Neural crest cell (in vitro differentiated cells): ENCODE results near the gene TSHR. TPM values are rescaled to one million over a fixed set of nuclear protein-coding genes. Genes with fewer than 3 reads are reported as not detected.
"Not testable (repeated sequence)": the region's sequence is repeated elsewhere in the genome, so short reads cannot be mapped to it uniquely, and the experiment has no call there.

Experiments
- DNase-seq: peaks from one replicate; pipeline ENCODE4 v3.0.0; 2021; ENCODE audit warnings: low read depth, mixed read lengths, low spot score
- H3K27ac Mint-ChIP-seq: one replicate; pipeline ENCODE4 v1.8.0; 2021; ENCODE audit warnings: mild to moderate bottlenecking, mixed read lengths; ENCODE audit not compliant: unreplicated experiment
- H3K27me3 Mint-ChIP-seq: 2 replicates; pipeline ENCODE4 v1.8.0; 2021; ENCODE audit warnings: low read depth, mild to moderate bottlenecking, mixed read lengths
- H3K36me3 Mint-ChIP-seq: 2 replicates; pipeline ENCODE4 v1.8.0; 2021; ENCODE audit warnings: low read depth, mild to moderate bottlenecking, mixed read lengths
- H3K4me1 Mint-ChIP-seq: 2 replicates; pipeline ENCODE4 v1.8.0; 2021; ENCODE audit warnings: mixed read lengths
- H3K4me3 Mint-ChIP-seq: one replicate; pipeline ENCODE4 v1.8.0; 2021; ENCODE audit warnings: mild to moderate bottlenecking, mixed read lengths
- H3K9me3 Mint-ChIP-seq: 2 replicates; pipeline ENCODE4 v1.8.0; 2021; ENCODE audit warnings: mixed read lengths
- long read RNA-seq: library from polyadenylated mRNA; unstranded; transcript quantifications from one replicate; pipeline ENCODE4 v2.0.0, GENCODE V29; 2020
- total RNA-seq: library from RNA; stranded (reverse); gene quantifications from 2 replicates; pipeline ENCODE4 v1.2.1, GENCODE V29; 2021
- TF ChIP-seq, protein P1 (sequence below): fragments of 200-600 bp; sonication (generic); conservative IDR thresholded peaks from 2 replicates; pipeline ENCODE4 v1.5.0; 2021; ENCODE audit warnings: antibody characterized with exemption, mild to moderate bottlenecking

Gene TSHR
- not detected in 2 replicates for total RNA-seq
- long read RNA-seq, partial matches to known transcripts = 0 of 1 reads
- long read RNA-seq, other reads (novel, unspliced or antisense) = 1 of 1 reads

DNA sequence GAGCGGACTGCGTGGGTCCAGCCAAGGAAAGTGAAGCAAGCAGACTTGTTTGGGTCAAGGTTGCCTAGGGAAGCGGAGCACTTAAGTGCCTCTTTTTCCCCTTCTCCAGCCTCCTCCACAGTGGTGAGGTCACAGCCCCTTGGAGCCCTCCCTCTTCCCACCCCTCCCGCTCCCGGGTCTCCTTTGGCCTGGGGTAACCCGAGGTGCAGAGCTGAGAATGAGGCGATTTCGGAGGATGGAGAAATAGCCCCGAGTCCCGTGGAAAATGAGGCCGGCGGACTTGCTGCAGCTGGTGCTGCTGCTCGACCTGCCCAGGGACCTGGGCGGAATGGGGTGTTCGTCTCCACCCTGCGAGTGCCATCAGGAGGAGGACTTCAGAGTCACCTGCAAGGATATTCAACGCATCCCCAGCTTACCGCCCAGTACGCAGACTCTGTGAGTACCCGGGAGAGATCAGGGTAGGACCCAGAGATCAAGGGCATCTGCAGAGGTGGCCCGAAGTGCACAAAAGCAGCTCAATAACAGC lies at the start of gene TSHR:
TSHR (plus strand) TSS at position 206 of the 526 bp plus-strand sequence; CDS start at position 266, 60 bp downstream.
- DNase-seq = no peak
- TF ChIP-seq, protein P1, sequence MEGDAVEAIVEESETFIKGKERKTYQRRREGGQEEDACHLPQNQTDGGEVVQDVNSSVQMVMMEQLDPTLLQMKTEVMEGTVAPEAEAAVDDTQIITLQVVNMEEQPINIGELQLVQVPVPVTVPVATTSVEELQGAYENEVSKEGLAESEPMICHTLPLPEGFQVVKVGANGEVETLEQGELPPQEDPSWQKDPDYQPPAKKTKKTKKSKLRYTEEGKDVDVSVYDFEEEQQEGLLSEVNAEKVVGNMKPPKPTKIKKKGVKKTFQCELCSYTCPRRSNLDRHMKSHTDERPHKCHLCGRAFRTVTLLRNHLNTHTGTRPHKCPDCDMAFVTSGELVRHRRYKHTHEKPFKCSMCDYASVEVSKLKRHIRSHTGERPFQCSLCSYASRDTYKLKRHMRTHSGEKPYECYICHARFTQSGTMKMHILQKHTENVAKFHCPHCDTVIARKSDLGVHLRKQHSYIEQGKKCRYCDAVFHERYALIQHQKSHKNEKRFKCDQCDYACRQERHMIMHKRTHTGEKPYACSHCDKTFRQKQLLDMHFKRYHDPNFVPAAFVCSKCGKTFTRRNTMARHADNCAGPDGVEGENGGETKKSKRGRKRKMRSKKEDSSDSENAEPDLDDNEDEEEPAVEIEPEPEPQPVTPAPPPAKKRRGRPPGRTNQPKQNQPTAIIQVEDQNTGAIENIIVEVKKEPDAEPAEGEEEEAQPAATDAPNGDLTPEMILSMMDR = no peak
- no peaks in the 10 kb centered on the region for H3K36me3 Mint-ChIP-seq
- H3K4me1 Mint-ChIP-seq = peaks cover 10% of the 10 kb centered on the region
- peaks cover 56% of the 10 kb centered on the region for H3K27me3 Mint-ChIP-seq
- H3K27ac Mint-ChIP-seq = no peak within 1 kb of the TSS
- no peaks in the 10 kb centered on the region for H3K9me3 Mint-ChIP-seq
- H3K4me3 Mint-ChIP-seq = peak within 1 kb of the TSS; percentile 92

DNA sequence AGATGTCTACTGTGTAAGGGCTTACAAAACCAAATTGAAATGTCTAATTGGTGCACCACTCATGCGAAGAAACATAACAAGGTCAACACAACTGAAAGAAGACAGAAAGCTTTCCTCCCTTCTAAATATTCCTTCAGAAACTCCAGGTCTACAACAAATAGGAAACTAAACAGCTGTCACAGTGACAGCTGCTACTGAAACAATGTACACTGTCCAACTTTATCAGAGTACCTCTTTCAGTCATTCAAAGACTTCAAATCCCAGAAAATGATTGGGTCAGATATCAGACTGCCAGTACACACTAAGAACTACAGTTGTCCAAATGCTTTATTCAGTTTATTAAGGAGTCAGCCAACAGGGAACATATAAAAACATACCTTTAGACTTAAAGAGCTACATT lies 49.1 kb upstream of the TSHR start:
- H3K36me3 Mint-ChIP-seq = peaks cover 22% of the 10 kb centered on the region
- TF ChIP-seq, protein P1 = no peak
- no peak overlapping the region for H3K4me3 Mint-ChIP-seq
- peaks cover 5% of the 10 kb centered on the region for H3K9me3 Mint-ChIP-seq
- H3K4me1 Mint-ChIP-seq = no peaks in the 10 kb centered on the region
- DNase-seq = no peak
- no peak overlapping the region for H3K27ac Mint-ChIP-seq
- H3K27me3 Mint-ChIP-seq = no peaks in the 10 kb centered on the region

GRCh38 chr14:80906946-80907345 lies 48.5 kb upstream of the TSHR start:
- peaks cover 5% of the 10 kb centered on the region for H3K9me3 Mint-ChIP-seq
- DNase-seq = no peak
- no peaks in the 10 kb centered on the region for H3K27me3 Mint-ChIP-seq
- H3K27ac Mint-ChIP-seq = no peak overlapping the region
- no peak overlapping the region for H3K4me3 Mint-ChIP-seq
- TF ChIP-seq, protein P1 = no peak
- H3K4me1 Mint-ChIP-seq = no peaks in the 10 kb centered on the region
- H3K36me3 Mint-ChIP-seq = peaks cover 17% of the 10 kb centered on the region

DNA sequence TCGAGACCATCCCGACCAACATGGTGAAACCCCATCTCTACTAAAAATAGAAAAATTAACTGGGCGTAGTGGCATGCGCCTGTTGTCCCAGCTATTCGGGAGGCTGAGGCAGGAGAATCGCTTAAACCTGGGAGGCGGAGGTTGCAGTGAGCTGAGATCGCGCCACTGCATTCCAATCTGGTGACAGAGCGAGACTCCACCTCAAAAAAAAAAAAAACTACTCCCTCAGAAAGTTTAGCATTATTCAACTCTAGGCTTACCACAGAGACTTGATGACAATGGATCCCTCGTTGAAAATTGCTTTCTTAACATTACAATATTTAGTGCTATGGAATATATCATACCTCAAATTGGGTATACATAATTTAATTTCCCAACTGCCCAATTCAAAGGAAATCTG lies 43.4 kb upstream of the TSHR start:
- not testable (repeated sequence) for H3K27ac Mint-ChIP-seq, H3K9me3 Mint-ChIP-seq, H3K4me1 Mint-ChIP-seq, H3K4me3 Mint-ChIP-seq, H3K27me3 Mint-ChIP-seq, DNase-seq
- peaks cover 14% of the 10 kb centered on the region for H3K36me3 Mint-ChIP-seq

GRCh38 chr14:80919622-80920021 lies 35.8 kb upstream of the TSHR start:
- Mint-ChIP-seq H3K27me3 (no peaks in the 10 kb centered on the region), H3K4me3 (no peak overlapping the region), H3K27ac (no peak overlapping the region), H3K4me1 (peaks cover 8% of the 10 kb centered on the region), H3K36me3 (peaks cover 9% of the 10 kb centered on the region), H3K9me3 (peaks cover 2% of the 10 kb centered on the region)
- no peak for DNase-seq
- TF ChIP-seq, protein P1 = no peak

DNA sequence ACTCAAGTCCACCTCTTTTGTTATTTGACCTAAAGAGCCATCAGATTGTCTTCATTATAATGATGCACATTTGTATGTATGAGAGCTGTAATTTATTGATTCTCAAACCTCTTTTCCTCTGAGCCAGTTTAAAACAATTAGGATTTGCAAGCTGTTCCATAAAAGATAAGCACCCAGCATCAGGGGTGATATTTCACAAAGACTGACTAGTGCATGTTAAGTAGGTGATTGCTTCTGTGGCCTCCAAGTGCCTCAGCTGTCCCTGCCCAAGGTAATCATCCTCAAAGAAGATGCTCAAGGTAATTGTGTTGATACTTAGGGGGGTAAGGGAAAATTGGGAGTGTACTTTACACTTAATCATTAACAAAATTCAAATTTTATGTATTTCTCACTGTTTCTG lies 32.1 kb upstream of the TSHR start:
- TF ChIP-seq, protein P1 = no peak
- Mint-ChIP-seq H3K27me3 (no peaks in the 10 kb centered on the region), H3K4me1 (peaks cover 8% of the 10 kb centered on the region), H3K4me3 (no peak overlapping the region), H3K36me3 (peaks cover 14% of the 10 kb centered on the region), H3K9me3 (peaks cover 3% of the 10 kb centered on the region), H3K27ac (no peak overlapping the region)
- DNase-seq = no peak
